HG02885 (cell line): ENCODE data around the gene SUGP1.
"Not testable (repeated sequence)": the region's sequence is repeated elsewhere in the genome, so short reads cannot be mapped to it uniquely, and the experiment has no call there.

Experiments used
- ATAC-seq: cut with Tn5 transposase; IDR thresholded peaks from one replicate; pipeline ENCODE4 v1.9.1; 2021; ENCODE audit warnings: mild to moderate bottlenecking; ENCODE audit not compliant: unreplicated experiment, poor library complexity

The SUGP1 gene

DNA sequence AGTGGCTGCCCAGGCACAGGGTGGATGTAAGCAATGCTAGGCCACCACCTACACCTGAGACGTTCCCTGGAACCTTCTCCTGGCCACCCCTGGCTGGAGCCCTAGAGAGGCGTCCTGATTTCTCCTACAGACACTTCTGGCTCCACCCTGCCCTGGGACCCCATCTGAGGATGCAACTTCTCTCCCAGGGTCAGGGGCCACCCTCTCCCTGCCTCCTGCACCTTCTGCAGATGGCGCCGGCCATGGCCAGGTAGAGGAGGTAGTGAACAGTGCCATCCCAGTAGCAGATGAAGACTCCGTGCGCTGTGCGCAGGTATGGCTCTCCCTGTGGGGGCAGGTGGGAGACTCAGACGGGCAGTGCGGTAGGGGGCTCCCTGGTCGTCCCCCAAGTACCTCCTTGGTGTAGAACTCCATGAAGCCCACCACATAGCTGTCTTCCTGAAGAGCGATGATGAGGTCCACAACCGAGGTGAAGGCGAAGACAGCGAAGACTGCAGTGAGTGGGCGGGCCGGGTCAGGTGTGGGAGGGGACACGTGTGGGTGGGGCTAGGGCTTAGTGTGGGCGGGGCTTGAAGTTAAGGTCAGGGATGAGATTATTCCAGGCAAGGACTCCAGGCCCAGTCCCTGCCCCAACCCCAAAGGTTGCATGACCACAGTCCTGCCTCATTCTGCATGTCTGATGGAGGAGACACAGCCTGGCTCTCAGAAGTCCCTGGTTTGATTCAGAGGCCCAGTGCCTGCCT, 50.2 kb downstream of the SUGP1 start:
- ATAC-seq: no peak

DNA sequence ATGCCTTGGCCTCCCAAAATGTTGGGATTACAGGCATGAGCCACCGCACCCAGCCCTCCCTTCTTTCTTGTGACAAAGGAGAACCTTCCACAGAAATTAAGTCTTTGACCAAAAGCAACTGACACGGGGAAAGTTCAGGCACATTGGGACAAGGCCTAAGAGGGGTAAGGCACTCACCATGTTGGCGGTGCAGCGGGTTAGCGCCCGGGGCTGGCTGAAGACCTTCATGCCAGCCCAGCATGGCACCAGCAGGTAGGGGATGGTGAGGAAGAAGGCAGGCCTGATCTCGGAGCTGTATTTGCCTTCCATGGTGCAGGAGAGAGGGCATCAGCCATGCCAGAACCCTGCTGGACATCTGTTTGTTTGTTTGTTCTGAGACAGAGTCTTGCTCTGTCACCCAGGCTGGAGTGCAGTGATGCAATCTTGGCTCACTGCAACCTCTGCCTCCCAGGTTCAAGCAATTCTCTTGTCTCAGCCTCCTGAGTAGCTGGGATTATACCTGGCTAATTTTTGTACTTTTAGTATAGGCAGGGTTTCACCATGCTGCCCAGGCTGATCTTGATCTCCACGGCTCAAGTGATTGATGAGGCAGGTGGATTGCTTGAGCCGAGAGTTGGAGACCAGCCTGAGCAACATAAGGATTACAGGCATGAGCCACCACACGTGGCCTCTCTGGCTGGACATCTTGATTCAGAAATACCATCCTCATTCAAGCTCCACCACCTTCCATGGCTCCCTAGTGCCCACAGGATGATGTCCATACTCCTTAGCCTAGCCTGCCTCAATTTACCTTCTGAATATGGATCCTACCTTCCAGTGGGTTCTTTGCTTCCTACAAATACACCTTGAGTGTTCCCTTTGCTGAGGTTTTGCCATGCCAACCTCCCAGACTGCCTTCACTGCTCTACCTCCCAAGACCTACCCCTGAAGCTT, 51.6 kb downstream of the SUGP1 start:
- no peak for ATAC-seq

DNA sequence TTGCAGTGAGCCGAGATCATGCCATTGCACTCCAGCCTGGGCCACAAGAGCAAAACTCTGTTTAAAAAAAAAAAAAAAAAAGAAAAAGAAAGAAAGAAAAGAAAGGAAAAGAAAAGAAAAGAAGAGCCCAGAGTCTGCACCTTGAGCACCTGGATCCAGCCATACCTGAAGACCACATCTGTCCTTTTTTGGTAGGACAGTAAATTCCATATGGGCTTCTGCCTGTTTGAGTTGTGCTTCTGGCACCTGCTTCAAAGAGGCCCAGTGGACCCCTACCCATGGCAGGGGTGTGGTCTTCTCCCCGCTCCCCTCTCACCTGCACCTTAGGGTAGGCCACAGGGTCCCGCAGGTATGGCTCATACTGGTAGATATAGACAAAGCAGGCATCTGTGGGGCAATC, 53.0 kb downstream of the SUGP1 start:
- no peak for ATAC-seq

DNA sequence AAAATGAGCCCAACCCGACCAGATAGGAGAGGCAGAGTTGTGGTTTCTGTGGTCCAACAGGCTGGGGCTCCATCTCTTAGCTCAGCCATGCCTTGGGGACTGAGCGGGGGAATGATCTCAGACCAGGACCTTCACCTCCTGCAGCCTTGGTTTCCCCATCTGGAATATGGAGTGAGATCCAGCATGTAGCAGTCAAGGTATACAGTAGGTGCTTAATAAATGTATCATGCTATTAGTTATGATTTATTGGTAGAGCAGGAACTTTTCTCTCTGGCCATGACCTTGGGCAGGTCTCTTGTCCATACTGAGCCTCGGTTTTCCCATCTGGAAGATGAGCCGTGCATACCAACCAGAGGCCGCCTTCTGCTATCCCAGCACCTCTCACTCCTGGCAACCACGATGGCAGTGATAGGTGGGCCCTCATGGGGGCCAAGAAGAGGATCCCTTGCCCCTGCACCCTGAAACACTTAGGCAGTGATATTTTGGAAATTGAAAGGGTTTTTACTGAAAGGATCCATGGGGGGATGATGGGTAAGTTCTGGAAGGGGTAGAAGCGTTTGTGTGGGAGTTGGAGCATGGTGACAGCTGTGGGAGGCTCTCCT, 56.3 kb downstream of the SUGP1 start:
- no peak for ATAC-seq

DNA sequence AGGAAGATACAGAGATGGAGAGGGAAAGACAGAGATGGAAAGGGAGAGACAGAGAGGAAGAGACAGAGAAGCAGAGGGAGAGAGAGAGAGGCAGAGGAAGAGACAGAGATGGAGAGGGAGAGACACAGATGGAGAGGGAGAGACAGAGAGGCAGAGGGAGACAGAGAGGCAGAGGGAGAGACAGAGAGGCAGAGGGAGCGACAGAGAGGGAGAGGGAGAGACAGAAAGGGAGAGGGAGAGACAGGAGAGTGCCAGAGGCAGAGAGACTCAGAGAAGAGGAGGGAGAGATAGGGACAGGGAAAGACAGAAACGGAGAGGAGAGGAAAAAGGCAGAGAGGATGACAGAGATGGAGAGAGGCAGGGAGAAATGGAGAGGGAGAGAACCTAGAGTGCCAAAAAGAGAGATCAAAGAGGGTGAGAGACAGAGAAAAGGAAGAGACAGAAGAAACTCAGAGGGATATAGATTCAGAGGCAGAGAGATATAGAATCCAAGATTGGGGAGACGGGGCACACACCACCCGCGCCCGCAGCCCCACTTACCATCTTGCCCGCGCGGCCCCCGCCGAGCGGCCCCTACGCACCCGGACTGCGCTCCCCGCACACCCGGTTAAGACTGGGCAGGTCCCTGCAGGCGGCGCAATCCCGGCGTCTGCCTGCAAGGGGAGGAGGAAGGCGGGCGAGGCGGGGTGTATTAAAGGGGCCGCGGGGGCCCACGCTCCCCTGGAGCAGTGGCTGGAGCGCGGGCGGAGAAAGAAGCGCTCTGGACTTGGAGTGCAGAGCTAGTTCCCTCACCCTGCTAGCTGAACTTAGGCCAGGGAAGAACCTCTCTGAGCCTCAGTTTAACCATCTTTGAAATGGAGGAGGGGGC, 57.9 kb downstream of the SUGP1 start:
- no peak for ATAC-seq

DNA sequence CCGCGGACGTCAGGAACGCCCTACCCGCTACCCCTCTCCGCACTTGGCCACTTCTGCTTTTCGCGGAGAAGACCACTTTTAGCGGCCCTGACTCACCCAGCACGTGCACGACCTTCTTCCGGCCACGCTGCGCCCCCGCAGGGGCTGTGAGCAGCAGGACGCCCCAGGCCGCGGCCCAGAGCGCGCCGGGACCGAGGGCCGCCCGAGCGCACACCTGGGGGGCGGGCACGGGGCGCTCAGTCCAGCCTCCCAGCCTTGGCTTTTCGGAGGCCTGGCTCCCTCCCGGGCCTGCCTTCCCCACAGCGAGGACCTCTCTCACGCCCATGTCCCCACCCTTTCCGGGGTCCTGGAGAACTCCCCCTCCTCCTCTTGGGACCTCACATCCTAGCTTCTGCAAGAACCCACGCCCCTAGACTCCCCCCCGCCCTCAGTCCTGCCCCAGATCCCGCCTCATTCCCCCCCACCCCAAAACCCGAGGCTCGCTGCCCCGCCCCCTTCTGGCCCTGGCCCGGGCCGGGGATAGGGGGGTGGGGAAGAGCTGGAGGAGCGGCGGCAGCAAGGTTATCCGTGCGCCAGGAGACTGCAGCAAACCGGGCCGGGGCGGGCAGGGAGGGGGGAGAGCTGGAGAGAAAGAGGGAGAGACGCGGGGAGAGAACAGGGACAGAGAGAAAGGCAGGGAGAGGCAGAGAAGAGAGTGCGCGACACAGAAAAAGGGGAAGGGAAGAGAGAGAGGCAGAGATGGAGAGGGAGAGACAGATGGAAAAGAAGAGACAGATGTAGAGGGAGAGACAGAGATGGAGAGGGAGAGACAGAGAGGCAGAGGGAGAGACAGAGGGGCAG, 58.7 kb downstream of the SUGP1 start:
- ATAC-seq: no peak

DNA sequence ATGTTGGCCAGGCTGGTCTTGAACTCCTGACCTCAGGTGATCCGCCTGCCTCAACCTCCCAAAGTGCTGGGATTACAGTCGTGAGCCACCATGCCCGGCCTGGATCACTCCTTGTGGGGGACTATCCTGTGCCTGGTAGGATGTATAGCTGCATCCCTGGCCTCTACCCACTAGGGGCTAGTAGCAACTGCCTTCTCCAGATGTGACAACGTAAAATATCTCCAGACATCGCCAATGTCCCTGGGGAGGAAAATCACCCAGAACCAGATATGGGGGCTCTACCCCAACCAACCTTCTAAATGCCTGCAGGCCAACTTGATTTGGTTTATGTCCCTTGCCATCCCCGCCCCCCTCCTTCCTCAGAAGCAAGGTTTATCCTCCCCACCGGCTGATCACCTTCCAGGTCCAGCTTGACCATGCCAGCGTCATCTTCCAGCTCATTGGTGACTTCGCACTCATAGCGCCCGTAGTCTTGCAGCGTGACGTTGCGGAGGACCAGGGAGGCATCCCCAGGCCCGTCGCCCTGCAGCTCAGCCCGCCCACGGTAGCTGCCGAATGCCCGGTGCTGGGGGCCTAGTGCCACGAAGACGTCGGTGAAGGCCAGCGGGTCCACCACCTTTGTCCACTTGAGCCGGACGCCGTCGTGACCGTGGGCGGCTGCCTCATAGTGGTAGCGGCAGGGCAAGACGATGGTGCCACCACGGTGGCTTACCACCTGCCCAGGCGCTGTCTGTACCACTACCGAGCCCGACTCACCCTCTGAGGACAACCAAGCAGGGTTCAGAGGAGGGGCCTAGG, 59.7 kb downstream of the SUGP1 start:
- no peak for ATAC-seq

DNA sequence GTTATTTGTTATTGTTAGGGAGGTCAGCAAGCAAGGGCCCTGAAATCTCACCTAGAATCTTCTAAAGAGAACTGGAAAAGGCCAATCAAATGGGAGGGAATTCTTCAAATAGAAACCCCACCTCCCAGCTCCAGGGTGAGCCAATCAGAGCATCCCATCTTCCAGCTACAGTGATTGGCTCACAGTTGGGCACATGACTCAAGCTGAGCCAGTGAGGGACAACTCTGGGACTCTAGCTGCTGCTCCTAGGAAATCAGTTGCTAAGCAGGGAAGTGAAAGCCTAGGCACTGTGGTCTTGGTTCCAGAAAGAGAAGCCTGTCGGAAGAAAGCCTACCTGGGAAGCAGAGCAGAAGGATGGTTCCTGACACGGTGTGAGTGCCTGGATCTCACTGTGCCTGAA, 60.6 kb downstream of the SUGP1 start:
- ATAC-seq: no peak

DNA sequence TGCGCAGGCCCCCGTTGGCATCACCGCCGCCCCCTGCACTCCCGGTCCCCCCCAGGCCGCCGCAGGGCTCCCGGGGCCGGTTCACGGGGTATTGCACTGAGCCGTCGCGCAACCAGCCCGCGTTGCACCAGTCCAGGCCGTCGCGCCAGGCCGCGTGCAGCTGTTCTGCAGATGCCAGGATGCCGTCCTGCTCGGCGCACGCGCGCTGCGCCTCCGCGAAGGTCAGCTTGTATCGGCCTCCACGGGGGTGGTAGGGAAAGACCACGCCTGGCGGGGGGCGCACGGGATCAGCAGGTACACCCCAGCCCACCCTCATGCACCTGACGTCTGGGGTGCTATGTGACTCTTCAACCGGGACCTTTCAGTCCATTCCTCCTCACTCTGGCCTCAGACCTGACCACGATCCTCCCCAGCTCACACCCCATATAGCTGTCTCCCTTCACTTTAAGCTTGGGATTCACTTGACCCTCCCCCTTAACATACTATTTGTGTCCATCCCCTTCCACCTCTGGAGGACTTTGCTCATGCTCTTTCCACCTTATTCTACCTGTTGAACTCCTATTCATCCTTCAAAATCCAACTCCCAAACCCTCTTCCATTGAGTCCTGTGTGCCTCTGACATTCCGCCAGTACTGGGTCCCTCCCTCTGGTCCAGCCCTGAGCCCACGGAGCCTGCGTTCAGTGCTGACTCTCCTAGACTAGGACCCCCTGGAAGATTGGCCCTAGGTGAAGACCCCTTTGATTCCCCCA, 61.5 kb downstream of the SUGP1 start:
- no peak for ATAC-seq

DNA sequence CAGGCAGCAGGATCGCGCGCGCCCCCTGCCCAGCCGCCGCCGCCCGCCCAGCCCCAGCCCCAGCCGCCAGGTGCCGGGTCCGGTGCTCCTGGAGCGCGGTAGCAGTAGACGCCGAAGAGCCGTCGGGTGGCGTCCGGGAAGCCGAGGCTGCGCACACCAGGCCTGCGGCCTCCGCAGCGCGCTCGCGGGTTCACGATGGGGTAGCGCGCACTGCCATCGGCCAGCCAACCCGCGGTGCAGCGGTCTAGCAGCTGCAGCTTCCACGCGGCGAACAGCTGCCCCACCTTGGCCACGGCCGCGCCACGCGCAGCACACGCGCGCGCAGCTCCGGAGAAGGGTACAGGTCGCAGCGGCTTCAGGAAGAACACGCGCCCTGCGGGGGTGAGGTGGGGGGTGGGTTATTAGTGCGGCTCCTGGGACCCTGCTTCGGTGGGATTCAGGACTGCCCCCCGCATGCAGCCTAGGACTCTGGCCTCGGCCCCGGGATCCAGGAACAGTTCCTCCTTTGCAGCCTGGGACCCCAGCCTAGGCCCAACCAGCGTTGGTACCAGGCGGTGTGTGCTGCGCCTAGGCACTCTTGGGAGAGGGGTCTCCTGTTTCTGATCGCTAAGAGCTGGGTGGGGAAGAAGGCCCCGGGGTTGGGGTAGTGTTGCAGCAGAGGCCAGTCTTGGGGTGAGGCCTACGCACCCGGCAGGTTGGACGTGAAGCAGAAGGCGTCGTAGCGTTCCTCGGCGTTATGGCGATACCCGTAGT, 62.3 kb downstream of the SUGP1 start:
- ATAC-seq: no peak

DNA sequence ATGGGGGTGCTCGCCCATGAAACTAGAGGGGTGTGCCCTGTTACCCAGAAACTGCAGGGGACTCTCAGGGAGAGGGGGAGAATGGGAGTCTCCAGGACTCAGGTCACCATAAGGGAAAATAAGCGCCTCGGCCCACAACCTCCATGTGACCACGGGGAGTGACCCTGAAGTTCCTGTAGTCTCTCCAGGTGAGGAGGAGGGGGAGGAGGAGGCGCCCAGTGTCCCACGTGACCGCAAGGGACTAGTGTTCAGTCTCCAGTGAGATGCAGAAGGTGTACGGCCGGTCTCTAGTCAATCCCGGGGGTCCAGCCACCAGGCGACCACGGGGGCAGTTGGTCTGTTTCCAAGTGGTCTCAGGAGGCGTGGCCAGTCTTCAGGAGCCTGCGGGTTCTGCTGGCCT, 63.2 kb downstream of the SUGP1 start:
- no peak for ATAC-seq

DNA sequence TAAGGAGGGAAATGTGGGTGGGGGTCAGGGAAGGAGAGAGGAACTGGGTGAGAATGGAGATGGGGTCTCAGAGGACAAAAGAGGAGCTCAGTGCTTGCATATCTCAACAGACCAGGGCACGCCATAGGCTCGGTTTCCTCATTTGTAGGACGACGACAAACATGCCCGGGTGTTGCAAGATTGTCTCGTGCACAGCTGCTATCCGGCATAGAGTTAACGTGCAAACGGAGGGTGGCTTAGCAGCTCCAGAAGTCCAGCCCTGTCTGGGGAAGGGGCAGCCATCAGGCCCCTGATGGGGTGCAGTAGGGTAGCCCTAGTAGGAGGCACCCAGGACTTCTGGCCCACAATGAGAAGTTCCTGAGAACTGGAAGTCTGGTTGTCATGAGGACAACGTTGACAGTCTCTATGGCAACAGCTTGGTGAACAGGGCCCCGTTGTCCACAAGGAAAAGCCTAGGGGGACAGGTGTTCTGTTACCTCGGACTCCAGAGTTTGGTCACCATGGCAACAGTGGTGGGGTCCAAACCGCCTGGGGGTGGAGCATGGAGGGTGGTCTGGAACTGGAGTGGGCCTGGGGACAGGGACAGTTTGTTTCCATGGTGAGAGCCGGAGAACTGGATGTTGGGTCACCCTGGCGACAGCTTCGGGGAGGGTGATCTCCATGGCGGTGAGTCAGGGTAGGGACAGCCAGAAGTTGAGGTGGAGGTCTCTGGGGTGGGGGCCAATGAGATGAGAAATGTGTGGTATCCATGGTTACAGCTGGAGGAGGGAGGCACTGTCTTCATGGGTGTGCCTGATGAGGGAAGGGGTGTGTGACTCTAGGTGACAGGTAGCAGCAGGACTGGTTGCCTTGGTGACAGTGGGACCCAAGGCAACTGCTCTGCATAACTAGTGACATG, 64.0 kb downstream of the SUGP1 start:
- no peak for ATAC-seq

DNA sequence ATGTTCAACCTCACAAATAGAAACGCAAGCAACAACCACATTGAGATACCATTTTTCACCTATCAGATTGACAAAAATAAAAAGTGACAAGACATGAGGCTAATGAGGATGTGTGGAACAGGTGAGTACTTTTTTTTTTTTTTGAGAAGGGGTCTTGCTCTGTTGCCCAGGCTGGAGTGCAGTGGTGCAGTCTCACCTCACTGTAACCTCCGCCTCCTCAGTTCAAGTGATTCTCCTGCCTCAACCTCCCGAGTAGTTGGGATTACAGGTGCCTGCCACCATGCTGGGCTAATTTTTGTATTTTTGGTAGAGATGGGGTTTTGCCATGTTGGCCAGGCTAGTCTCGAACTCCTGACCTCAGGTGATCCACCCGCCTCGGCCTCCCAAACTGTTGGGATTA, 66.9 kb downstream of the SUGP1 start:
- ATAC-seq: not testable (repeated sequence)

DNA sequence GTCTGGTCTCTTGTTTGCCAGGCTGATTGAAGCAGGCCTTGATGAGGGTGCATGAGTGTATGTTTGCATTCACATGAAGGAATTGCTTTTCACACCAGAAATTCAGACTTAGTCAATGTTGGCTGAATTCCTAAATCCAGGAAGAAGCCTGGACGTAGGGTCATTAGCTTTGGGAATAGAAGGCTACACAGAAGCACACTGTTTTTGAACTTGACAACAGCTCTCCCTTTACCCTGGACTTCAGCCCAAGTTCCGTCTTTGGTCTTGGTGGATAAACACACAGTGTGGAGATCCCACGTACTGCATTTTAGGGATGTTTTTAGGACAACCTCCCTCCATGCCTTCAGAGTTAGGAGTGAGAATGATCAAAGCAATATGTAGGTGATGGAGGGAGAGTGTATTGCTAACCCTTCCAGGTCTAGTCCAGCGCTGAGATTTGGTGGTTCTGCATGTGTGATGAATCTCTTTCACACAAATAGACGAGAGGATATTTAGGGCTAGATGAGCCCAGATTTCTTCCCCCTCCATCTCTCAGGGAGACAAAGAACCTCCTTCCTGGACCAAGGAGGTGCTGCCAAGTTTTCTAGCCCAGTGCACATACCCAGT, 70.0 kb downstream of the SUGP1 start:
- ATAC-seq: no peak

DNA sequence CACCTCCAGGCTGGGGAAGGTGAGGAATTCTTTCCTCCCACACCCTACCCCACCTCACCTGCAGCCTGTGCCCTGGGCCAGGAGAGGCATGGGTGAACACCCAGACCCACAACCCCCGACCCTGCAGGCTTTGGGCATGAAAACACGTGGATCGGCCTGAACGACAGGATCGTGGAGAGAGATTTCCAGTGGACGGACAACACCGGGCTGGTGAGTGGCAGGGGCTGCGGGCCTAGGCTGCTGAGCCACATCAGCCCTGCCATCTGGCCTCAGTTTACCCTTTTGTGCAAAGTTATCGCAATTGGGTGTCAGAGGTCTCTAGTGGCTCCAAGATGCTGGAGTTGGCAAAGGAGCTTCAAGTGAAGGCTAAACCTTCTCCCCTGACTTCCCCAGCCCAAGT, 79.8 kb downstream of the SUGP1 start:
- no peak for ATAC-seq

DNA sequence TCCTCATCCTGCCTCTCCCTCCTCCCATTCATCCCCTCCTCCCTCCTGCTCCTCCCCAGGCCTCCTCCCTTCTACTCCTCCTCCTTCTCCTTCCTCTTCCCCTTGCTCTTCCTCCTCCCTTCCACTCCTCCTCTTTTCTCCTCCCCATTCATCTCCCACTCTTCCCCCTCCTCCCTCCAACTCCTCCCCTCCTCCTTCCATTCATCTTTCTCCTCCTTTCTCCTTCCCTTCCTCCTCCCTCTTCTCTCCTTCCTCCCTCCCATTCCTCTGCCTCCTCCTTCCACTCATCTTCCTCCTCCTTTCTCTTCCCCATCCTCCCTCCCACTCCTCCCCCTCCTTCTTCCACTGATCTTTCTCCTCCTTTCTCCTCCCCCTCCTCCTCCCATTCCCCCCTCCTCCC, 80.6 kb downstream of the SUGP1 start:
- no peak for ATAC-seq
